SJCRH30 (cell line): ENCODE measurements around the gene CD1D. TPM values are rescaled to one million over a fixed set of nuclear protein-coding genes. Genes with fewer than 3 reads are reported as not detected.
"Not testable (repeated sequence)": the region's sequence is repeated elsewhere in the genome, so short reads cannot be mapped to it uniquely, and the experiment has no call there.

Source experiments
- DNase-seq, 2 experiments: peaks; one replicate each; pipeline ENCODE4 v3.0.0-alpha.2; 2015 to 2020
- H3K27ac ChIP-seq: fragments of 250-450 bp; sonication (Bioruptor Pico); 2 replicates; pipeline ENCODE4 v1.5.1; 2020; ENCODE audit warnings: mild to moderate bottlenecking, moderate library complexity
- H3K27me3 ChIP-seq: fragments of 250-450 bp; sonication (Bioruptor Pico); 2 replicates; pipeline ENCODE4 v1.5.1; 2020; ENCODE audit warnings: mild to moderate bottlenecking, moderate library complexity
- H3K36me3 ChIP-seq: fragments of 250-450 bp; sonication (Bioruptor Pico); 2 replicates; pipeline ENCODE4 v1.5.1; 2020; ENCODE audit warnings: mild to moderate bottlenecking, moderate library complexity
- H3K4me1 ChIP-seq: fragments of 250-450 bp; sonication (Bioruptor Pico); 2 replicates; pipeline ENCODE4 v1.5.1; 2020; ENCODE audit warnings: mild to moderate bottlenecking, moderate library complexity
- H3K4me3 ChIP-seq: fragments of 250-450 bp; sonication (Bioruptor Pico); 2 replicates; pipeline ENCODE4 v1.5.1; 2020; ENCODE audit warnings: mild to moderate bottlenecking, moderate library complexity
- H3K9me3 ChIP-seq: fragments of 250-450 bp; sonication (Bioruptor Pico); replicated peaks from 2 replicates; pipeline ENCODE4 v1.5.1; 2020; ENCODE audit warnings: mild to moderate bottlenecking, moderate library complexity
- total RNA-seq: library from RNA; depleted of rRNA; stranded (reverse); fragments of >200 nt; shearing (Covaris generic); gene quantifications from 2 replicates; pipeline ENCODE4 v1.2.3, GENCODE V29; 2014

Gene CD1D
- total RNA-seq, 1 experiment from 2014 or later = not detected

DNA sequence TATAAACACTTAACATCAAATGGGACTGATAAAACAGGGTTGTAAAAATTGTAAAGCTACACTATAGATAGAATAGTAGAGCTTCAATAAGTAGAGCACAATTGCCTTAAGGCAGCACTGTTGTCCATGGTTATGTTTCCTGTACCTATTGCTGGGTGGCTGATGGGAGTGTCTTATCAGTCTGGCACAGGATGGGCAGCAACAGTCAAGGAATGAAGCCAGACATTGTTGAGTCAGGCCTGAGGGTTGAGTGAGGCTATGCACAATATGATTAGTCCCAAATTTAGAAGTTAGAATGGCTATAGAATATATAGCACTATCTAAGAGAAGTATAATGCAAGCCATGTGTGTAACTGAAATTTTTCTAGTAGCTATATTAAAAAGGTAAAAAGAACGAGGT lies 25.0 kb upstream of the CD1D start:
- H3K4me3 ChIP-seq = no peak overlapping the region
- no peaks in the 10 kb centered on the region for H3K36me3 ChIP-seq
- no peak for DNase-seq
- H3K27me3 ChIP-seq = peaks cover 4% of the 10 kb centered on the region
- no peaks in the 10 kb centered on the region for H3K9me3 ChIP-seq
- H3K27ac ChIP-seq = no peak overlapping the region
- H3K4me1 ChIP-seq = no peaks in the 10 kb centered on the region

DNA sequence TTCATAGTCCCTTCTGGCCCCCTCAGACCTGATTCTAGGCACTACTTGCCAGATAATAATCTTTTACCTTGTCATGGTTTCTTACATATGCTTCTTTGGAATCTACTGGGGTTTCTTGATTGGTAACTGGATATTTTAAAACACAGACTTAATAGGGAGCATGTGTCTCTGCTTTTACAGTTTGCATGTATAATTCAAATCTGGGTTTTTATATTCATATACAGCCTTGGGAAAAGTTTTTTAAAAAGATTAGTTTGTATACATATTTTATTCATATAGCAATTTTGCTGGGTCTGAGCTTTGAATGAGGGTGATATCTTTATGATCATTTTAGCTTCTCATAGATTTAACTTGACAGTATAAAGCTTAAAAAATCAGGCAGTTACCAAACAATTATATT lies 21.1 kb upstream of the CD1D start:
- Histone ChIP-seq H3K36me3 (no peaks in the 10 kb centered on the region), H3K4me1 (no peaks in the 10 kb centered on the region), H3K4me3 (no peak overlapping the region), H3K27me3 (peaks cover 4% of the 10 kb centered on the region), H3K27ac (no peak overlapping the region), H3K9me3 (no peaks in the 10 kb centered on the region)
- DNase-seq = no peak

DNA sequence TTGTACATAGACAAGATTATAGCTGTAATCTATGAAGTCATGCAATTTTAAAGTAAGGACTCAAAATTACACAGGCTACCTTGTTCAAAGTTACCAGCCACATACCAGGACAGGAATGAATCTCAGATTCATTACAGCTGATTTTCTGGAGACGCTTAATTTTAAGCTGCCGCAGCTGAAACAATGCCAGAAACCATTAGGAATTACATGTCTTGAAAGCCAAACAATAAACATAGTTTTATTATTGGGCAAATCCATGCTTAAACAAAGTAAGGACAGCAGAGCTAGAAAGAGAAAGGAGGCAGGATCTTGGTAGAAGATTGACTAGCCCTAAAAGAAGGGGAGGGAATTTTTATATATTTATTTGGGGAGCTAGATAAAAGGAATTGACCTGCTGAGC lies 19.2 kb upstream of the CD1D start:
- no peak for DNase-seq
- Histone ChIP-seq H3K27ac (no peak overlapping the region), H3K36me3 (no peaks in the 10 kb centered on the region), H3K4me3 (no peak overlapping the region), H3K27me3 (peaks cover 4% of the 10 kb centered on the region; the same call in 1 of the 2 replicates), H3K9me3 (no peaks in the 10 kb centered on the region), H3K4me1 (no peaks in the 10 kb centered on the region)

DNA sequence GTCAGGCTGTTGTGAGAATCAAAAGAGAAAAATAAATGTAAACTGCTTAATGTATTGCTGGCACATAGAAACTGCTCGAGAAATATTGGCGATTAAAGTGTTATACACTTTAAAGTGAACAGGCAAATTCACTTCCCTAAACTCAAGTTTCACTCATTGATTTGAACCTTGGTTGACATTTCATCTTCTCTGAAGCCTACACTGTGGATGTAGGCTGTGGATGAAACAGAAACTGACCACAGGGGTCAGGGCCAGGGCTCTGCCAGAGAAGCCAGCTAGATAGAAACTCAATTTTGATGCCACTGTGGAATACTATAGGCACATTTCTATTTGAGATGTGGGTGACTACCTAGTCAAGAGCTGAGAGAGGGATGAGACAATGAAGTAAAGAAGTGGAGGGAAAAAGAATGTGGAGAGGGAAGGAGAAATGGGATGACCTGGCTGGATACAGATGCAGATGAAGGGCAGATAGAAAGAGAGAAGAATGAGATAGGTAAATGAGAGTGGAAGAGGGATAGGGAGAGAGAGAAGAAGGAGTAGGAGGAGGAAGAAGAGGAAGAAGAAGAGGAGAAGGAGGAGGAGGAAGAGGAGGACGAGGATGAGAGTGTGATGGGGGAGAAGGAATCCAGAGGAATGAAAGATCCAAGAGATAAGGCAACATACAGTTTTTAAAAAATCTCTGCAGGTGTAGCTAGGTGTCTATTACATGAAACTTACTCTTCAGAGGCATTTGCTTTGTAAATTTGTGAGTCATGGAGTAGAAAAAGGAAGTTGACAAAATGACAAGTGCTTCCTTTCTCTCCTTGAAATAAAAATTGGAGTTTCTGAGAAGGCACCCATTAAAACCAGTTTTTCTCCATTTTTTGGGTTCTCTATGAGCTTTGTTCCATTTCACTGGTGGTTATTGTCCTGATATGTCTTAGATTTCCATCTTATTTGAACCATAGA lies 17.4 kb upstream of the CD1D start:
- Histone ChIP-seq H3K36me3 (no peaks in the 10 kb centered on the region), H3K9me3 (no peaks in the 10 kb centered on the region), H3K4me3 (no peak overlapping the region), H3K27me3 (no peaks in the 10 kb centered on the region), H3K27ac (no peak overlapping the region), H3K4me1 (no peaks in the 10 kb centered on the region)
- no peak for DNase-seq

DNA sequence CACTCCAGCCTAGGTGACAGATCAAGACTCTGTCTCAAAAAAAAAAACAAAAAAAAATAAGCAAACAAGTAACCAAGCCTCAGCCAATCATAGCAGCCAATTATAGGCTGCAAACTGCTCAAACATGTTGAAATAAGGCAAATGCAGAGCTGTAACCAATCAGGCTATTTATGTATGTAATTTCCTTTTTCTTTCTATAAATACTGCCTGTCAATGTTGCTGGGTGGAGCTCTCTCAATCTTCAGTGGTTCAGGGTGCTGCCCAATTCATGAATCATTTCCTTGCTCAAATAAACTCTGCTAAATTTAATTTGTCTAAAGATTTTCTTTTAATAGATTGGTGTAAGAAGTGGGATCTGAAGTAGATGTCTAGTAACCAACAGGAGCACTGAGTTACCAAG lies 11.6 kb upstream of the CD1D start:
- no peaks in the 10 kb centered on the region for H3K4me1 ChIP-seq
- no peaks in the 10 kb centered on the region for H3K36me3 ChIP-seq
- H3K4me3 ChIP-seq = no peak overlapping the region
- DNase-seq = no peak
- H3K27ac ChIP-seq = no peak overlapping the region
- no peaks in the 10 kb centered on the region for H3K9me3 ChIP-seq
- no peaks in the 10 kb centered on the region for H3K27me3 ChIP-seq

DNA sequence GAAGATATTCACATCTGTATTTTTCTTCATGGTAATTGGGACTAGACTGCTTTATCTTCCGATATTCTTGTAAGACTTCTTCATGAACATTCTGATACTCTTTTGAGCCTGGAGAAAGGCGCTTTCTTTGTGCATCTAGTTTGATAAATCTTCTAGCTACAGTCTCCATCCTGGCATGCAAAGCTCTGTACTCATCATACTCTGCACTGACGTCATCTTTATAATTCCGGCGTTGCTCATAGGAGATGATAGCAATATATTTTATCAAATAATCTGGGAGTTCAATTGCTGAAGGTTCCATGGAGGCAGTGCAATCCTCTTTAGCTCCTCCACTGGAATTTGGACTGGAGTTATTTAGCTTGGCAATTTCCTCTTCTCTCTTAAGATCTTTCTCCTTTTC lies 4.8 kb upstream of the CD1D start:
- H3K9me3 ChIP-seq, H3K27ac ChIP-seq, H3K4me3 ChIP-seq, H3K4me1 ChIP-seq, DNase-seq, H3K36me3 ChIP-seq, H3K27me3 ChIP-seq: not testable (repeated sequence)

DNA sequence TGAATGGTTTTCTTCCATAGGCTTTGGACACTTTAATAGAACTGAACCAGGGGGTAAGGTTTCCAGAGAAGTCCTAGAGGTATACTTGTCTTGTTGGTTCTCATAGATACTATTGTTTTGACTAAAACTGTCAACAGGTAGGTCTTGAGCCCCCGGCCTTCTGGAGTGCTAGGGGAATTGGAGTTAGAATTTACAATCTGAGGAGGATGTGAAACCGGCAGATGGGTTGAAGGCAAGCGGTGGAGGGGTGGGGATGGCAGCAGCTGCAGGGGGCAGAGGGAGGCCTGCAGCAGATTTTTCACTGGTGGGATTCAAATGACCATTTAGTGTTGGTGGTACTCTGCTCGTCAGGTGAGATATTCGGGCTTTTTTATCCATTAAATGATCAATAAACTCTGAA lies 4.3 kb upstream of the CD1D start:
- no peaks in the 10 kb centered on the region for H3K4me1 ChIP-seq
- no peaks in the 10 kb centered on the region for H3K36me3 ChIP-seq
- H3K9me3 ChIP-seq = no peaks in the 10 kb centered on the region
- H3K27me3 ChIP-seq = no peaks in the 10 kb centered on the region; the same call in 1 of the 2 replicates
- H3K4me3 ChIP-seq = no peak overlapping the region
- DNase-seq = no peak
- H3K27ac ChIP-seq = no peak overlapping the region

DNA sequence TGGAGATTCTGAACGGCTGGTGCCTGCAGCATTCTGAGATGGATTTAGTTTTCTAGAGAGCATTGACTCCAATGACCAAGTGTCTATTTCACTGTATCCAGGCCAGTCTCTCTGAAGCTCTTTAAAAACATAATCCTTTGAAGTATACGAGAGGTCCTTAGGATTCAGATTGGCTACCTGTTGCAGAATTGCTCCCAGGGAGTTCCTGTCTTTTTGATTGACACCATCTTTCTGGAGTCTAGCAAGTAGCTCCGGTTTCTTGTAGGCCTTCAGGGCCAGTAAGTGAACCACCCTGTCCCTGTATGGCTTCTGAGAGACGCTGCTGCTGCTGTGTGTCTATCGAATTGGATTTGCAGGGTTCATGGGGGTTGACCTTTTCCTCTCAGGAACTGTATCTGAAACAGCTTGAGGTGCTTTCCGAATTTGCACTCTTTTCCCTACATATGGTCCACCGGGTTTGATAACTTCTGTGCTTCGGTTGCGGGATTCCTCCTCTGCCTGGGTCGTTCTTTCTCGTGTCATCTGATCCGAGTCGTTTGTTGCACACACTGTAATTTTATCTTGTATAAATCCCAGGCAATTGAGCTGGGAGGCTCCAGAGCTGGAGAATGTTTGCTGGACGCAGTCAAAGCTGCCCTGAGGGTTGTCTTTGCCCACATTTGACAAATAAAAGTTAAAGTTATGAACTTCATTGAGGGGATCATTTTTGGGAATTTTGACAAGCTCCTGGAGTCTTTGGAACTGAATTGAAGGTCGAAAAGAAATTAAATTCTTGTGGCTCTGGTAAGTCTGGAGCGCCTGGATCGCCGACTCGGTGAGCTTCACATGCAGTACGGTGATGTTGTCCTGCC lies 3.6 kb upstream of the CD1D start:
- H3K27ac ChIP-seq, H3K27me3 ChIP-seq, H3K4me1 ChIP-seq, H3K9me3 ChIP-seq, H3K36me3 ChIP-seq: not testable (repeated sequence)
- H3K4me3 ChIP-seq = peak overlapping the region; percentile 45
- peak in 1 of 2 experiments; percentile 17 for DNase-seq

DNA sequence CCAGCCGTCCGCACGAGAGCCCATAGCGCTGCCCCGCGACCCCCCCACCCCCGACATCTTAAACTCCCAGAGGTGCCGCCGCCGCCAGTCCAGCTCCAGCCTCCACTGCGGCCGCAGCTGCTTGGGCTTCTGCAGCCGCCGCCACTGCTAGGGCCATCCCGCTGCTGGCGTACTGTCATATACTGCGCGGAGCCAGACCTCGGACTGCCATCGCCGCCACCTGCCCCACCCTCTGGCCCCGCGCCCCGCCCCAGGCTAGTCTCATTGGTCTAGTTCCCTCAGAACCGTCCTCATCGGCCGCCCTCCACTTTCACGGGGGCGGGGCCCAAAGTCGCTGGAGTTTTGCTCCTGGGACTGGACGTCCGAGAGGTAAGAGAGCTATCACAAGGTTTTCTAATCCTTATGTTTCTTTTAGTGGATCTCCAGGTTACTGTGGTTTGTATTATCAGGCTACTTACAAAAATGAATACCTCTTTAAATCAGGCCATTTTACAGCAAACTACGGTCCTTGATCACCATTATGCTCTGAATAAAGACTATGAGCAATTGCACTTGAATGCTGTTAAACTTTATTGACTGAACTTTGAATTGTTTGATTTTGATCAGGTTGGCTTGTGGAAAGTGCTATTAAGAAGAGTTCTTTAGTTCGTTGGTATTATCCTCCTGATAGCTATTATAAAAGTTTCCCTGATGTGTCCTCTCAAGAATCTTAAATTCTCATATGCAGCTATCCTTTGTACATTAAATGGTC lies 2.8 kb upstream of the CD1D start:
- Histone ChIP-seq H3K27ac (no peak overlapping the region), H3K9me3 (no peaks in the 10 kb centered on the region), H3K4me3 (peak overlapping the region; percentile 45), H3K27me3 (no peaks in the 10 kb centered on the region; the same call in 1 of the 2 replicates), H3K36me3 (no peaks in the 10 kb centered on the region), H3K4me1 (no peaks in the 10 kb centered on the region)
- peak; percentile 90 to 91 for DNase-seq

DNA sequence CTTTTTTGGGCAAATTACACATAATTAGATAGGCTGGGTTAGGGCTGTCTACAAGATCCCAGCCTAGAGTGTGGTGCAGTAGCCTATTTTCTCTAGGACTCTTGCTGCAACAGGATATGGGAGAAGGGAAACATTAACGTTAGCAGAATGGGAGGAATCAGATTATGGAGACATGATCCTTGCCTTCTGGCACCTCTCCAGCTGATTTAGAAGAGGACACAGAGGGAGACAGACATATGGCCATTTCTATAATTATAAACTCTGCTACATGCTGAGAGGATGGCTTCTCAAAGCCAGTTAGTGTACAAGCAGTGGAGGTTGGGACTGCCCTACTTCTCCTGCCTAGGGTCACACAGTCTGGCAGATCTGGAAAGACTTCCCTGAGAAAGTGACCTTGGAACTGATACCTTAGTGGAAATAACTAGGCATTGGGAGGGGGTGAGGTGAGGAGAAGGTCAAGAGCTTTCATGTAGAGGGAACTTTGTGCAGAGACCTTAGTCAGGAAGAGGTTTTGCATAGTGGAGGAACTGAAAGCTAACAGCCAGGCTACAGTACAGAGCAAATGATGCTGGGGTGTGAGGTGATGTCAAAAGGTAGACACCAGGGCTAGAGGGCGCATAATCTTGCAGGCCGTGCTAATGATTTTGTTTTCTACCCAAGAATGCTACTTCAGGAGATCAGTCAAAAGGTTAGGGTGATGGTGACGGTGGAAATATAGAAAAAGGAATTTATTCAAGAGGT lies 1.2 kb upstream of the CD1D start:
- Histone ChIP-seq H3K27ac (no peak overlapping the region), H3K4me3 (no peak overlapping the region), H3K4me1 (no peaks in the 10 kb centered on the region), H3K27me3 (no peaks in the 10 kb centered on the region; the same call in 1 of the 2 replicates), H3K9me3 (no peaks in the 10 kb centered on the region), H3K36me3 (no peaks in the 10 kb centered on the region)
- DNase-seq = no peak

DNA sequence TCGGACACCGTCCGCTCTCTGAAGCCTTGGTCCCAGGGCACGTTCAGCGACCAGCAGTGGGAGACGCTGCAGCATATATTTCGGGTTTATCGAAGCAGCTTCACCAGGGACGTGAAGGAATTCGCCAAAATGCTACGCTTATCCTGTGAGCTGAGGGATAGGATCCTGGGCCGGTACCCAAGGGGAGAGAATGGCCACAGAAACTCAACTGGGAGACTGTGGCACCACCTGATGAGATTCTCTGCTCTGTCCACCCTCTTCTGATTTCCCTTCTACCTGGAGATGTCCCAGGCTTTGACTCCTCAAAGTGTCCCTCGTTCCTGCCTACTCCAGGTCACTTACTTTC lies 855 bp downstream of the CD1D start:
- no peak overlapping the region for H3K27ac ChIP-seq
- H3K4me1 ChIP-seq = no peaks in the 10 kb centered on the region
- no peak for DNase-seq
- H3K27me3 ChIP-seq = no peaks in the 10 kb centered on the region; the same call in 1 of the 2 replicates
- H3K36me3 ChIP-seq = no peaks in the 10 kb centered on the region
- H3K9me3 ChIP-seq = no peaks in the 10 kb centered on the region
- no peak overlapping the region for H3K4me3 ChIP-seq

DNA sequence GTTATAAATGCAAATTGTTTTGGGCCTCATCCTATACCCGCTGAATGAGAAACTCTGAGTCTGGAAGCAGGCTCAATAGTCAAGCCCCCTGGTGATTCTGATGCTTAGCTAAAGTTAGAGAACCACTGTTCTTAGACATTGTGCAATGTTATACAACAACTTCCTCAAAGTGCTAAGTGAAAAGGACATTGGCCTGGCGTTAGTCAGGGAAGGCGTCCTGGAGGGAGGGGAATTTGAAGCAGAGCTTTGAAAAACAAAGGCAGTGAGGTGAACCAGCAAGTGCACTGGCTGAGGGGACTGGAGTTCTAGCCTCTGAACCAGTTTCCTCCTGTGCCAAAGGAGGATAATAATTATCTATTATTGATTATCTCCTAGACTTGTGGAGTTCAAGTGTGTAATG lies 5.1 kb downstream of the CD1D start:
- DNase-seq = no peak
- H3K4me1 ChIP-seq = no peaks in the 10 kb centered on the region
- H3K9me3 ChIP-seq = no peaks in the 10 kb centered on the region
- no peaks in the 10 kb centered on the region for H3K36me3 ChIP-seq
- no peak overlapping the region for H3K4me3 ChIP-seq
- H3K27me3 ChIP-seq = no peaks in the 10 kb centered on the region
- H3K27ac ChIP-seq = no peak overlapping the region

DNA sequence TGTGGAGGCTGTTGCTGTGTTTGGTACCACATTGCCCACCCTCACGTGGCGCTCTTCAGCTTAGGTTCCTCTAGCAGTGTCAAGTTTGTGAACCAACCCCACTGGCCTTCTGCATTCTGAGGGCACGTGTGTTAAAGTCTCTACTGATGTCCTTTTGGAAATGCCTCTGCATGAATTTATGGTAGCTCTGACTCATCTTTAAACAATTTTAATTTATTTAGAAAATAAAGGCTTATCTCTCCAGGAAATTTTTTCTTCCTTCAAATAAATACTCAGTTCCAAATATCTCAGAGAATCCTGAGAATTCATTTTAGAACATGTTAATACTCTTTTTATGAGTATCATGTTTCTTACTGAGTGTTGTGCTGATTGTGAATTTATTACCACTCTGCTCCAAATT lies 5.5 kb downstream of the CD1D start:
- Histone ChIP-seq H3K27me3 (no peaks in the 10 kb centered on the region), H3K9me3 (no peaks in the 10 kb centered on the region), H3K4me3 (no peak overlapping the region), H3K36me3 (no peaks in the 10 kb centered on the region), H3K4me1 (no peaks in the 10 kb centered on the region), H3K27ac (no peak overlapping the region)
- no peak for DNase-seq

DNA sequence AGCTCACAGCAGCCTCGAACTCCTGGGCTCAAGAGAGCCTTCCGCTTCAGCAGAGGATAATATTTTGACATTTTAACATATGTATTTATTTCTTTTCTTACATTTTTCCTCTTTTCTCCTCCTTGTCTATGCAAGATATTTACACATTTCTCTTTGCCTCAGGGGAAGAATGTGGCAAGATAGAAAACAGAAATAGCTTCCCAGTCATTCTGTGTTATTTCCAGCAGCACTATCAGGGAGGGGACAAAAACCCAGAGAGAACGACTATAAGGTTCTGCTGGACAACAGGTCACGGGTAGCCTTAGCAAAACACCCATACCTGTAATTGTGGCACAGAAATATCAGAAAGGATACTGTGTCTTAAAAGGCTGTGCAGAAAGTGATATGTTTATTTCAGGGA lies 7.9 kb downstream of the CD1D start:
- no peaks in the 10 kb centered on the region for H3K36me3 ChIP-seq
- no peak overlapping the region for H3K27ac ChIP-seq
- H3K4me3 ChIP-seq = no peak overlapping the region
- DNase-seq = no peak
- H3K9me3 ChIP-seq = no peaks in the 10 kb centered on the region
- H3K4me1 ChIP-seq = no peaks in the 10 kb centered on the region
- H3K27me3 ChIP-seq = no peaks in the 10 kb centered on the region
